ENCODE data around the gene PUS7L. TPM values are rescaled to one million over a fixed set of nuclear protein-coding genes. Genes with fewer than 3 reads are reported as not detected.

The PUS7L gene
- 10 to 100 TPM; 18.1 to 21.8 TPM for total RNA-seq

- peaks cover 72% of the 10 kb centered on the region for H3K4me1 Mint-ChIP-seq (ENCODE audit: low read depth)
- peaks cover 21 to 24% of the 10 kb centered on the region in 2 donors for H3K36me3 Mint-ChIP-seq (ENCODE audit: insufficient read depth in 2 of 2)
- DNase-seq: peak; percentile 91 to 94
- no peaks in the 10 kb centered on the region for H3K9me3 Mint-ChIP-seq
- peak; percentile 95 to 97 for ATAC-seq (replicated peaks in 1 of 2)
- H3K4me3 Mint-ChIP-seq: peak within 1 kb of the TSS; percentile 92 to 98
- H3K27ac Mint-ChIP-seq: peak within 1 kb of the TSS; percentile 99
- no peaks in the 10 kb centered on the region for H3K27me3 Mint-ChIP-seq (ENCODE audit: low read depth)
These were observed at the start of gene PUS7L, which contains the start of gene IRAK4 for GRCh38 chr12:43758728-43759563. TSS of gene PUS7L (minus strand) at chr12:43758790. CDS start at chr12:43755245, 3,545 bp downstream. TSS of gene IRAK4 (plus strand) at chr12:43758951. CDS start at chr12:43768112, 9,161 bp downstream.

GRCh38 chr12:43807386-43807785 lies 48.8 kb upstream of the PUS7L start:
- Mint-ChIP-seq H3K4me1 (ENCODE audit: low read depth) (peaks cover 24% of the 10 kb centered on the region), H3K27ac (peak overlapping the region; percentile 99), H3K36me3 (ENCODE audit: insufficient read depth in 2 of 2) (peaks cover 2 to 6% of the 10 kb centered on the region in 2 donors), H3K4me3 (peak overlapping the region; percentile 92 to 100), H3K9me3 (no peaks in the 10 kb centered on the region), H3K27me3 (ENCODE audit: low read depth) (no peaks in the 10 kb centered on the region)
- DNase-seq (no peak), ATAC-seq (replicated peaks in 1 of 2) (no peak)

- H3K27me3 Mint-ChIP-seq (ENCODE audit: low read depth): no peaks in the 10 kb centered on the region
- no peak for ATAC-seq (replicated peaks in 1 of 2)
- no peaks in the 10 kb centered on the region for H3K9me3 Mint-ChIP-seq
These were observed 48.1 kb upstream of the PUS7L start for GRCh38 chr12:43806737-43807072.

GRCh38 chr12:43805860-43806736 lies 47.5 kb upstream of the PUS7L start, which contains the start of gene TWF1:
TSS of gene TWF1 (minus strand) at chr12:43806317. CDS start at chr12:43806245, 72 bp downstream.
- Mint-ChIP-seq H3K27me3 (ENCODE audit: low read depth) (no peaks in the 10 kb centered on the region), H3K36me3 (ENCODE audit: insufficient read depth in 2 of 2) (peaks cover 2 to 7% of the 10 kb centered on the region in 2 donors), H3K4me3 (peak within 1 kb of the TSS; percentile 92 to 100), H3K27ac (peak within 1 kb of the TSS; percentile 99), H3K4me1 (ENCODE audit: low read depth) (peaks cover 24% of the 10 kb centered on the region), H3K9me3 (no peaks in the 10 kb centered on the region)
- DNase-seq (peak; percentile 88 to 94), ATAC-seq (replicated peaks in 1 of 2) (peak; percentile 98)

More at GRCh38 chr12:43806737-43807072, 48.1 kb upstream of the PUS7L start:
- H3K4me1 Mint-ChIP-seq (ENCODE audit: low read depth): peaks cover 24% of the 10 kb centered on the region
- peaks cover 2 to 6% of the 10 kb centered on the region in 2 donors for H3K36me3 Mint-ChIP-seq (ENCODE audit: insufficient read depth in 2 of 2)
- peak overlapping the region; percentile 99 for H3K27ac Mint-ChIP-seq
- H3K4me3 Mint-ChIP-seq: peak overlapping the region; percentile 92 to 100
- DNase-seq: no peak

- no peaks in the 10 kb centered on the region for H3K27me3 Mint-ChIP-seq (ENCODE audit: low read depth)
- H3K4me1 Mint-ChIP-seq (ENCODE audit: low read depth): peaks cover 24% of the 10 kb centered on the region
- peaks cover 4 to 9% of the 10 kb centered on the region in 2 donors for H3K36me3 Mint-ChIP-seq (ENCODE audit: insufficient read depth in 2 of 2)
- peak overlapping the region; percentile 98 for H3K27ac Mint-ChIP-seq
- DNase-seq (no peak), ATAC-seq (replicated peaks in 1 of 2) (no peak)
- H3K4me3 Mint-ChIP-seq: peak overlapping the region; percentile 92 to 100
- H3K9me3 Mint-ChIP-seq: no peaks in the 10 kb centered on the region
These were observed 46.7 kb upstream of the PUS7L start for GRCh38 chr12:43805149-43805859.

- Mint-ChIP-seq H3K4me1 (ENCODE audit: low read depth) (peaks cover 9% of the 10 kb centered on the region), H3K9me3 (no peaks in the 10 kb centered on the region), H3K4me3 (no peak overlapping the region), H3K27me3 (ENCODE audit: low read depth) (no peaks in the 10 kb centered on the region), H3K36me3 (ENCODE audit: insufficient read depth in 2 of 2) (peaks cover 2 to 17% of the 10 kb centered on the region in 2 donors), H3K27ac (peak overlapping the region; percentile 19)
- DNase-seq (no peak), ATAC-seq (replicated peaks in 1 of 2) (no peak)
These were observed 39.1 kb upstream of the PUS7L start for GRCh38 chr12:43797561-43798217.

GRCh38 chr12:43795716-43796280 lies 37.2 kb upstream of the PUS7L start:
- no peaks in the 10 kb centered on the region for H3K9me3 Mint-ChIP-seq
- no peak overlapping the region for H3K4me3 Mint-ChIP-seq
- peaks cover 9% of the 10 kb centered on the region for H3K4me1 Mint-ChIP-seq (ENCODE audit: low read depth)
- peak overlapping the region; percentile 63 for H3K27ac Mint-ChIP-seq
- H3K36me3 Mint-ChIP-seq (ENCODE audit: insufficient read depth in 2 of 2): peaks cover 2 to 14% of the 10 kb centered on the region in 2 donors
- ATAC-seq (replicated peaks in 1 of 2) (no peak), DNase-seq (no peak)
- no peaks in the 10 kb centered on the region for H3K27me3 Mint-ChIP-seq (ENCODE audit: low read depth)

- DNase-seq (no peak), ATAC-seq (replicated peaks in 1 of 2) (no peak)
- H3K27me3 Mint-ChIP-seq (ENCODE audit: low read depth): no peaks in the 10 kb centered on the region
- H3K36me3 Mint-ChIP-seq (ENCODE audit: insufficient read depth in 2 of 2): peaks cover 2 to 4% of the 10 kb centered on the region in 2 donors
- no peaks in the 10 kb centered on the region for H3K9me3 Mint-ChIP-seq
- no peak overlapping the region for H3K4me3 Mint-ChIP-seq
- H3K27ac Mint-ChIP-seq: no peak overlapping the region
- H3K4me1 Mint-ChIP-seq (ENCODE audit: low read depth): no peaks in the 10 kb centered on the region
These were observed 31.4 kb upstream of the PUS7L start for GRCh38 chr12:43789941-43790340.

- DNase-seq (no peak), ATAC-seq (replicated peaks in 1 of 2) (no peak)
- Mint-ChIP-seq H3K36me3 (ENCODE audit: insufficient read depth in 2 of 2) (peaks cover 2 to 10% of the 10 kb centered on the region in 2 donors), H3K4me3 (no peak overlapping the region), H3K4me1 (ENCODE audit: low read depth) (no peaks in the 10 kb centered on the region), H3K27me3 (ENCODE audit: low read depth) (no peaks in the 10 kb centered on the region), H3K9me3 (no peaks in the 10 kb centered on the region), H3K27ac (peak overlapping the region; percentile 57)
These were observed 28.5 kb upstream of the PUS7L start for GRCh38 chr12:43786899-43787693.

GRCh38 chr12:43776498-43776897 lies 17.9 kb upstream of the PUS7L start:
- Mint-ChIP-seq H3K4me1 (ENCODE audit: low read depth) (no peaks in the 10 kb centered on the region), H3K27ac (no peak overlapping the region), H3K4me3 (no peak overlapping the region), H3K36me3 (ENCODE audit: insufficient read depth in 2 of 2) (peaks cover 2 to 4% of the 10 kb centered on the region in 2 donors), H3K27me3 (ENCODE audit: low read depth) (no peaks in the 10 kb centered on the region), H3K9me3 (no peaks in the 10 kb centered on the region)
- ATAC-seq (replicated peaks in 1 of 2): no peak
- no peak for DNase-seq

- no peak for DNase-seq
- no peaks in the 10 kb centered on the region for H3K27me3 Mint-ChIP-seq (ENCODE audit: low read depth)
- H3K27ac Mint-ChIP-seq: no peak overlapping the region
- H3K36me3 Mint-ChIP-seq (ENCODE audit: insufficient read depth in 2 of 2): peaks cover 5 to 15% of the 10 kb centered on the region in 2 donors
- no peaks in the 10 kb centered on the region for H3K9me3 Mint-ChIP-seq
- H3K4me1 Mint-ChIP-seq (ENCODE audit: low read depth): peaks cover 24% of the 10 kb centered on the region
- ATAC-seq (replicated peaks in 1 of 2): no peak
- no peak overlapping the region for H3K4me3 Mint-ChIP-seq
These were observed 7.7 kb upstream of the PUS7L start for GRCh38 chr12:43766291-43766690.

Data from activated T-cell treated with anti-CD3 and anti-CD28 coated beads, Interleukin-2, amount 50 U/mL, for 72 hours (primary cell).